OCI-LY1 (cell line): ENCODE measurements around the gene SPARC.

ENCODE experiments used
- CTCF ChIP-seq: fragments of 200-600 bp; sonication (generic), shearing (Covaris generic); IDR thresholded peaks from 2 replicates; pipeline ENCODE4 v1.5.1; 2017; ENCODE audit warnings: mild to moderate bottlenecking, antibody characterized with exemption, low read length, moderate library complexity, mixed read lengths
- EZH2 ChIP-seq: fragments of 200-600 bp; sonication (generic), shearing (Covaris generic); IDR thresholded peaks from 2 replicates; pipeline ENCODE4 v1.8.0; 2017; ENCODE audit warnings: borderline replicate concordance, mixed run types, mild to moderate bottlenecking, antibody characterized with exemption, low read length, moderate library complexity, mixed read lengths

GRCh38 chr5:151643388-151643787 is 43.3 kb downstream of the SPARC start:
- TF ChIP-seq CTCF: no peak
- no peak for TF ChIP-seq EZH2
